CD14-positive monocyte (primary cell): ENCODE measurements around the gene MYO3B. TPM values are rescaled to one million over a fixed set of nuclear protein-coding genes. Genes with fewer than 3 reads are reported as not detected.

Experiments used
- DNase-seq, 3 donors: peaks; one replicate each; pipeline ENCODE4 v3.0.0-alpha.2; 2011 to 2022
- H2AFZ ChIP-seq: 2 replicates; pipeline ENCODE4 v1.6.0; 2012; ENCODE audit warnings: mild to moderate bottlenecking, low read depth, low read length, inconsistent platforms; ENCODE audit not compliant: insufficient read depth, poor library complexity, severe bottlenecking
- H3K27ac ChIP-seq, 2 donors: 1 replicate in 1 of 2; 2 replicates in 1 of 2; pipeline ENCODE4 v1.5.1; 2012 to 2013; ENCODE audit warnings: low read length in 2 of 2, control low read depth in 1 of 2, inconsistent platforms in 1 of 2, low read depth in 1 of 2, mild to moderate bottlenecking in 1 of 2
- H3K27me3 ChIP-seq, 2 donors: one replicate each; pipeline versions ENCODE4 v1.6.0 to v1.6.1; 2011 to 2013; ENCODE audit warnings: low read length in 2 of 2; ENCODE audit not compliant: control insufficient read depth in 2 of 2, insufficient read depth in 2 of 2
- H3K36me3 ChIP-seq, 2 donors: replicated peaks in 1 of 2; 1 replicate in 1 of 2; 2 replicates in 1 of 2; pipeline versions ENCODE4 v1.5.1 to v1.6.1; 2012 to 2013; ENCODE audit warnings: low read length in 2 of 2, control low read depth in 1 of 2, inconsistent platforms in 1 of 2, mild to moderate bottlenecking in 1 of 2; ENCODE audit not compliant: insufficient read depth in 2 of 2, control insufficient read depth in 1 of 2
- H3K4me1 ChIP-seq, 2 donors: 1 replicate in 1 of 2; 2 replicates in 1 of 2; pipeline versions ENCODE4 v1.5.1 to v1.6.1; 2012 to 2013; ENCODE audit warnings: low read length in 2 of 2, control low read depth in 1 of 2, inconsistent platforms in 1 of 2, mild to moderate bottlenecking in 1 of 2, moderate library complexity in 1 of 2; ENCODE audit not compliant: insufficient read depth in 2 of 2, control insufficient read depth in 1 of 2
- H3K4me2 ChIP-seq: replicated peaks from 2 replicates; pipeline ENCODE3; 2012; ENCODE audit warnings: low read length, moderate library complexity, mild to moderate bottlenecking; ENCODE audit not compliant: poor library complexity, severe bottlenecking; ENCODE audit errors: extremely low read depth
- H3K4me3 ChIP-seq, 3 experiments: fragments of 200-600 bp in 1 of 3; sonication (generic) in 1 of 3; replicated peaks in 1 of 3; 1 replicate in 2 of 3; 2 replicates in 1 of 3; pipeline ENCODE4 v1.5.1; 2011 to 2013; ENCODE audit warnings: low read length in 3 of 3, mild to moderate bottlenecking in 3 of 3, control low read depth in 2 of 3, low read depth in 2 of 3, inconsistent platforms in 1 of 3, moderate library complexity in 1 of 3
- H3K79me2 ChIP-seq: 2 replicates; pipeline ENCODE4 v1.6.0; 2012; ENCODE audit warnings: mild to moderate bottlenecking, control low read depth, inconsistent platforms, low read length, moderate library complexity; ENCODE audit not compliant: insufficient read depth
- H3K9ac ChIP-seq: 2 replicates; pipeline ENCODE4 v1.6.0; 2017; ENCODE audit warnings: low read length, mild to moderate bottlenecking; ENCODE audit not compliant: insufficient read depth, poor library complexity, severe bottlenecking
- H3K9me3 ChIP-seq, 2 donors: replicated peaks in 1 of 2; 1 replicate in 1 of 2; 2 replicates in 1 of 2; pipeline versions ENCODE4 v1.5.1 to v1.6.1; 2012 to 2013; ENCODE audit warnings: low read length in 2 of 2, control low read depth in 1 of 2; ENCODE audit not compliant: control insufficient read depth in 1 of 2, insufficient read depth in 1 of 2
- H4K20me1 ChIP-seq: 2 replicates; pipeline ENCODE4 v1.6.0; 2012; ENCODE audit warnings: mild to moderate bottlenecking, low read length, control low read depth, moderate library complexity; ENCODE audit not compliant: insufficient read depth
- H3K27ac Mint-ChIP-seq, 7 donors: one replicate each; pipeline ENCODE4 v1.8.0; 2020; ENCODE audit warnings: mild to moderate bottlenecking in 7 of 7, mixed read lengths in 7 of 7, moderate library complexity in 6 of 7, inconsistent platforms in 2 of 7
- H3K27me3 Mint-ChIP-seq, 3 donors: one replicate each; pipeline ENCODE4 v1.8.0; 2021 to 2022; ENCODE audit warnings: low read depth in 3 of 3, mild to moderate bottlenecking in 3 of 3, mixed read lengths in 3 of 3, moderate library complexity in 3 of 3, inconsistent platforms in 1 of 3
- H3K36me3 Mint-ChIP-seq, 2 donors: one replicate each; pipeline ENCODE4 v1.8.0; 2020; ENCODE audit warnings: mixed read lengths in 2 of 2, inconsistent platforms in 1 of 2, mild to moderate bottlenecking in 1 of 2
- H3K4me1 Mint-ChIP-seq: one replicate; pipeline ENCODE4 v1.8.0; 2020; ENCODE audit warnings: mild to moderate bottlenecking, mixed read lengths
- H3K4me3 Mint-ChIP-seq, 2 donors: one replicate each; pipeline ENCODE4 v1.8.0; 2020; ENCODE audit warnings: mild to moderate bottlenecking in 2 of 2, mixed read lengths in 2 of 2, moderate library complexity in 1 of 2
- H3K9me3 Mint-ChIP-seq, 7 donors: one replicate each; pipeline ENCODE4 v1.8.0; 2020 to 2022; ENCODE audit warnings: mixed read lengths in 7 of 7, mild to moderate bottlenecking in 6 of 7, moderate library complexity in 6 of 7, inconsistent platforms in 2 of 7
- CTCF ChIP-seq: fragments of 200-600 bp; IDR thresholded peaks from one replicate; pipeline ENCODE4 v1.8.0; 2022; ENCODE audit warnings: antibody characterized with exemption, mild to moderate bottlenecking
- WGBS: methylation state at CpG from one replicate; pipeline ENCODE4 v1.1.5; 2013; ENCODE audit warnings: missing lambda C conversion rate; ENCODE audit not compliant: insufficient coverage; 5-methylcytosine and 5-hydroxymethylcytosine counted together
- intact Hi-C, 2 donors: fragments of 100-400 bp; cut with micrococcal nuclease; formaldehyde crosslinking; loops; one replicate each; pipeline versions ENCODE4 v1.15.0 to v1.15.1; 2023
- polyA plus RNA-seq, 3 donors: library from polyadenylated mRNA; depleted of rRNA in 1 of 3; unstranded in 2 of 3; stranded (reverse) in 1 of 3; fragments of 300-500 nt in 2 of 3; fragments of >200 nt in 1 of 3; fragmentation: Illumina TruSeq in 2 of 3; gene quantifications; 1 replicate in 2 of 3; 2 replicates in 1 of 3; pipeline ENCODE4 v1.2.3, GENCODE V29; 2012 to 2021

MYO3B gene
- polyA plus RNA-seq, 3 donors: not detected

- Mint-ChIP-seq H3K27me3 (peaks cover 1 to 3% (median 1%) of the 10 kb centered on the region in 3 donors), H3K9me3 (no peaks in the 10 kb centered on the region), H3K4me1 (no peaks in the 10 kb centered on the region), H3K4me3 (no peak overlapping the region), H3K36me3 (no peaks in the 10 kb centered on the region), H3K27ac (no peak overlapping the region)
- Histone ChIP-seq H2AFZ (no peak overlapping the region), H3K36me3 (no peaks in the 10 kb centered on the region), H3K9me3 (no peaks in the 10 kb centered on the region), H3K4me3 (no peak overlapping the region), H3K27me3 (no peaks in the 10 kb centered on the region), H3K4me2 (no peak overlapping the region), H3K79me2 (no peaks in the 10 kb centered on the region), H4K20me1 (no peaks in the 10 kb centered on the region), H3K27ac (no peak overlapping the region), H3K9ac (no peak overlapping the region), H3K4me1 (no peaks in the 10 kb centered on the region)
- intact Hi-C loops: no loop called here
- no CpG with 5 or more reads among the region's 2 CpGs for WGBS
- DNase-seq: no peak
- TF ChIP-seq CTCF: no peak
Observed at GRCh38 chr2:170587922-170588321, 410.0 kb downstream of the MYO3B start.

GRCh38 chr2:170588729-170589128, 410.8 kb downstream of the MYO3B start:
- no peaks in the 10 kb centered on the region for H3K79me2 ChIP-seq
- WGBS: 100% methylated on average over 2 of the region's 2 CpGs

More at GRCh38 chr2:170588729-170589128, 410.8 kb downstream of the MYO3B start:
- no peaks in the 10 kb centered on the region for H3K9me3 Mint-ChIP-seq
- DNase-seq: no peak
- H3K27me3 Mint-ChIP-seq: peaks cover 0 to 3% (median 1%) of the 10 kb centered on the region in 3 donors
- TF ChIP-seq CTCF: no peak
- Histone ChIP-seq H4K20me1 (no peaks in the 10 kb centered on the region), H2AFZ (no peak overlapping the region), H3K27ac (no peak overlapping the region), H3K4me3 (no peak overlapping the region), H3K9ac (no peak overlapping the region), H3K4me2 (no peak overlapping the region), H3K4me1 (no peaks in the 10 kb centered on the region), H3K36me3 (no peaks in the 10 kb centered on the region), H3K27me3 (no peaks in the 10 kb centered on the region), H3K9me3 (no peaks in the 10 kb centered on the region)
- no peak overlapping the region for H3K4me3 Mint-ChIP-seq
- H3K4me1 Mint-ChIP-seq: no peaks in the 10 kb centered on the region
- H3K27ac Mint-ChIP-seq: no peak overlapping the region
- H3K36me3 Mint-ChIP-seq: no peaks in the 10 kb centered on the region
- intact Hi-C loops: no loop called here
